A673 (cell line): ENCODE measurements around the gene CARD16.

ENCODE experiments used
- CTCF ChIP-seq: fragments of 300-800, 200-600 bp; sonication (generic); conservative IDR thresholded peaks from 2 replicates; pipeline ENCODE4 v1.5.1; 2017; ENCODE audit warnings: low read depth, mild to moderate bottlenecking, antibody characterized with exemption, low read length, moderate library complexity, mixed read lengths
- EZH2 ChIP-seq: fragments of 200-600 bp; sonication (generic); IDR thresholded peaks from 2 replicates; pipeline ENCODE4 v1.6.1; 2017; ENCODE audit warnings: borderline replicate concordance, low read depth, mild to moderate bottlenecking, mixed read lengths, antibody characterized with exemption, low read length; ENCODE audit not compliant: poor library complexity, severe bottlenecking

DNA sequence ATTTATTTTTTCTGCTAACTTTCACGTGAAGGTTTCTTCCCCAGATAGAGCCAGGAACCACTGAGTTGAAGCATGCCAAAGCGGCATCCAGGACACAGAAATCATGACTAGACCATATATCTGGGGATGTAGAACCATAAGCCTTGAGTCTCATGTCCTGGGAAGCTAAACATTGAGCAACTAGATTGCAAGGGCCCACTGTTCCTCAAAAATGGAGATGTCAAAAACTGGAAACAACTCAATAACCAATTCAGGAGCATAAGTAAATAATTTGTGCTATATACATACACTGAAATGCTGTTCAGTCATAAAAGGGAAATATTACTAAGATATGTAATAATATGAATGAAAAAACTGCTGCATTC lies 29.0 kb upstream of the CARD16 start:
- TF ChIP-seq CTCF, result no peak
- no peak for TF ChIP-seq EZH2
